Adrenal gland (tissue), 12 donors: ENCODE results near the gene RBM26. TPM values are rescaled to one million over a fixed set of nuclear protein-coding genes. Genes with fewer than 3 reads are reported as not detected.

Source experiments
- DNase-seq, 7 donors: peaks; one replicate each; pipeline ENCODE4 v3.0.0-alpha.2; 2019 to 2020
- H3K27ac ChIP-seq, 5 donors: fragments of 200-600 bp; sonication (generic) in 4 of 5; 1 replicate in 3 of 5; 2 replicates in 2 of 5; pipeline versions ENCODE4 v1.5.1 to v1.8.0; 2016 to 2020; ENCODE audit warnings: mild to moderate bottlenecking in 1 of 5
- H3K27me3 ChIP-seq: fragments of 200-600 bp; 2 replicates; pipeline ENCODE4 v1.8.0; 2021
- H3K36me3 ChIP-seq, 2 donors: fragments of 200-600 bp; replicated peaks in 1 of 2; 1 replicate in 1 of 2; 2 replicates in 1 of 2; pipeline versions ENCODE4 v1.5.1 to v1.8.0; 2018 to 2022
- H3K4me1 ChIP-seq, 2 donors: fragments of 200-600 bp; replicated peaks in 1 of 2; 1 replicate in 1 of 2; 2 replicates in 1 of 2; pipeline versions ENCODE4 v1.5.1 to v1.8.0; 2018 to 2021
- H3K4me3 ChIP-seq, 4 donors: fragments of 200-600 bp; sonication (generic) in 3 of 4; one replicate each; pipeline ENCODE4 v1.5.1; 2016 to 2018
- H3K9me3 ChIP-seq, 3 donors: fragments of 200-600 bp; sonication (generic) in 1 of 3; replicated peaks in 1 of 3; 1 replicate in 2 of 3; 2 replicates in 1 of 3; pipeline versions ENCODE4 v1.5.1 to v1.8.0; 2016 to 2021
- CTCF ChIP-seq, 6 experiments: fragments of 450-650 bp in 4 of 6; fragments of 200-600 bp in 2 of 6; sonication (generic) in 1 of 6; IDR thresholded peaks; 1 replicate in 5 of 6; 2 replicates in 1 of 6; pipeline versions ENCODE4 v1.5.1 to v1.8.0; 2016 to 2021; ENCODE audit warnings: antibody characterized with exemption in 6 of 6, mild to moderate bottlenecking in 2 of 6, moderate library complexity in 1 of 6
- POLR2A ChIP-seq, 2 donors: fragments of 450-650 bp; IDR thresholded peaks; one replicate each; pipeline ENCODE4 v1.6.1; 2017; ENCODE audit warnings: antibody characterized with exemption in 2 of 2, mild to moderate bottlenecking in 2 of 2, moderate library complexity in 1 of 2
- WGBS, 4 donors: extraction: QIAGEN DNeasy Blood & Tissue Kit in 2 of 4; methylation state at CpG; one replicate each; pipeline versions ENCODE4 v1.1.5 to v1.1.7; 2013 to 2017; 5-methylcytosine and 5-hydroxymethylcytosine counted together
- intact Hi-C, 2 donors: fragments of 100-400 bp; cut with DNase I; formaldehyde crosslinking; loops; one replicate each; pipeline versions ENCODE4 v1.14.1 to v1.15.0; 2022 to 2023
- polyA plus RNA-seq, 3 donors: library from polyadenylated mRNA; stranded (reverse); fragments of 200-250 nt in 2 of 3; fragments of 350-450 nt in 1 of 3; fragmentation: Illumina TruSeq in 1 of 3; extraction: RNeasy Lipid Tissue Mini Kit (QIAGEN cat#74804) in 1 of 3; gene quantifications; one replicate each; pipeline ENCODE4 v1.2.3, GENCODE V29; 2013 to 2014
- total RNA-seq, 9 donors: library from RNA; depleted of rRNA in 4 of 9; stranded (reverse); fragments of >200 nt in 4 of 9; fragments of 120-200 nt in 1 of 9; fragmentation: NEBNext Ultra II Directional in 1 of 9; extraction: Animal tissue kit (Norgen Biotek cat#: 25700) in 1 of 9; gene quantifications; one replicate each; pipeline versions ENCODE4 v1.1.0 to v1.2.4, GENCODE V29; 2013 to 2023
- donor health status: healthy with polysubstance abuse.
- donor health status: Bipolar disorder and iron deficiency.
- donor health status: DM: yes; HTN: yes; CAD: no.
- donor health status: DM: no; HTN: no; CAD: no.
- donor health status: DM: no; HTN: no; CAD: no.
- donor health status: DM: yes; HTN: yes; CAD: no.

RBM26 gene
- total and polyA plus RNA-seq, 12 donors, result 18.7 to 62.5 (median 39.7) TPM

GRCh38 chr13:79419365-79419764 is 13.3 kb upstream of the RBM26 start:
- Histone ChIP-seq H3K27ac (no peak overlapping the region), H3K4me3 (no peak overlapping the region), H3K27me3 (no peaks in the 10 kb centered on the region), H3K36me3 (no peaks in the 10 kb centered on the region), H3K4me1 (no peaks in the 10 kb centered on the region), H3K9me3 (no peaks in the 10 kb centered on the region)
- intact Hi-C loops, result no loop called here
- TF ChIP-seq POLR2A (IDR thresholded peaks at IDR 0.05), result no peak
- no peak for TF ChIP-seq CTCF (IDR thresholded peaks at IDR 0.05)
- DNase-seq, result no peak
- 93 to 96% (median 95%) methylated on average over 1 of the region's 1 CpG for WGBS, 4 donors

- intact Hi-C loops, result no loop called here
- Histone ChIP-seq H3K27ac (no peak overlapping the region), H3K36me3 (peaks cover 0 to 5% of the 10 kb centered on the region in 2 donors), H3K27me3 (no peaks in the 10 kb centered on the region), H3K4me1 (no peaks in the 10 kb centered on the region), H3K9me3 (no peaks in the 10 kb centered on the region), H3K4me3 (no peak overlapping the region)
- TF ChIP-seq POLR2A (IDR thresholded peaks at IDR 0.05), result no peak
- no peak for TF ChIP-seq CTCF (IDR thresholded peaks at IDR 0.05)
- no peak for DNase-seq
These were observed 11.7 kb upstream of the RBM26 start for GRCh38 chr13:79417741-79418140.

GRCh38 chr13:79413521-79413920 is 7.5 kb upstream of the RBM26 start:
- intact Hi-C loops, result no loop called here
- no peaks in the 10 kb centered on the region for H3K9me3 ChIP-seq
- no peaks in the 10 kb centered on the region for H3K27me3 ChIP-seq
- no peak overlapping the region for H3K4me3 ChIP-seq
- H3K27ac ChIP-seq, result no peak overlapping the region
- WGBS, 4 donors, result 77 to 96% (median 92%) methylated on average over 3 of the region's 3 CpGs
- TF ChIP-seq POLR2A (IDR thresholded peaks at IDR 0.05), result no peak
- TF ChIP-seq CTCF (IDR thresholded peaks at IDR 0.05), result no peak
- no peak for DNase-seq
- H3K4me1 ChIP-seq, result no peaks in the 10 kb centered on the region
- peaks cover 0 to 5% of the 10 kb centered on the region in 2 donors for H3K36me3 ChIP-seq

- Histone ChIP-seq H3K36me3 (peaks cover 0 to 5% of the 10 kb centered on the region in 2 donors), H3K9me3 (no peaks in the 10 kb centered on the region), H3K27me3 (no peaks in the 10 kb centered on the region), H3K4me1 (peaks cover 6 to 11% of the 10 kb centered on the region in 2 donors), H3K27ac (no peak overlapping the region), H3K4me3 (no peak overlapping the region)
- 50 to 74% (median 59%) methylated on average over 4 of the region's 4 CpGs for WGBS, 4 donors
- no peak for TF ChIP-seq CTCF (IDR thresholded peaks at IDR 0.05)
- TF ChIP-seq POLR2A (IDR thresholded peaks at IDR 0.05), result no peak
- DNase-seq, result no peak
- intact Hi-C loops, result no loop called here
These were observed 3.8 kb upstream of the RBM26 start for GRCh38 chr13:79409828-79410227.
